ENCODE data around the gene KCTD16. TPM values are rescaled to one million over a fixed set of nuclear protein-coding genes. Genes with fewer than 3 reads are reported as not detected.

Gene KCTD16
- total RNA-seq, 1 experiment from 2014 or later, result 0.64 TPM

DNA sequence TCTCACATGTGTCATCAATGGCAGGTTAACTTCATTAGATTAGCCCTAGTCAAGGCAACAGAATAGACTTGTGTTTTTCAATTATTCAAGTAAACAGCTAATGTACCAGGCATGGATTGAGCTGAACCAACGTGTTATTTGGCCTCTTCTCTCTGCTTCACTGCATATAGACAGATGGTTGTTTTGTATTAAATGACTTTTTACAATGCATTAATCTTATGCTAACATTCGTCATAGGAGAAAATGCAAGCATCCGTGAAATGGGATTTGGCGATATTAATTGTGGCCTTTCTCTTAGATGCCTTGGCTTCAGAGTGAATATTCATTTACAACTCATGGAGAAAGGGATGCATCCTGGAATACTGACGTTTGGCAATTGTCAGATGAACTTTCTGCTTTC lies 208.0 kb downstream of the KCTD16 start:
- no TSS peak for BruUV-seq (replicated peaks)
- Histone ChIP-seq H3K9me2 (ENCODE audit: insufficient read depth) (no peaks in the 10 kb centered on the region), H3K79me2 (ENCODE audit: insufficient read depth, low read length) (no peaks in the 10 kb centered on the region), H4K20me1 (ENCODE audit: insufficient read depth) (no peaks in the 10 kb centered on the region), H3K4me3 (replicated peaks in 1 of 2; ENCODE audit: low read depth in 1 of 2, low read length in 2 of 2) (no peak overlapping the region), H3K4me1 (ENCODE audit: control insufficient read depth in 1 of 2, insufficient read depth in 2 of 2, low read length in 2 of 2) (no peaks in the 10 kb centered on the region), H3K27ac (ENCODE audit: low read depth, low read length) (no peak overlapping the region), H3K4me2 (ENCODE audit: low read length) (no peak overlapping the region), H3K9me3 (ENCODE audit: control insufficient read depth in 1 of 2, insufficient read depth in 1 of 2, low read depth in 1 of 2, low read length in 2 of 2) (no peaks in the 10 kb centered on the region), H3K9ac (ENCODE audit: low read length) (no peak overlapping the region), H2AFZ (ENCODE audit: low read depth, low read length, poor library complexity, severe bottlenecking) (no peak overlapping the region), H3K36me3 (ENCODE audit: control insufficient read depth in 1 of 2, insufficient read depth in 2 of 2, low read length in 2 of 2) (no peaks in the 10 kb centered on the region), H3K27me3 (ENCODE audit: insufficient read depth, low read length) (0 out of 2 replicates have a peak, but pooled peaks cover 3% of the 10 kb centered on the region)
- ChIA-PET CTCF (no interaction called here), POLR2A (no interaction called here), RAD21 (ENCODE audit: low non-redundant PET in 1 of 2, low total read pairs in 2 of 2, uncharacterized antibody in 2 of 2, unreplicated experiment in 2 of 2) (no interaction called here)
- intact Hi-C loops (cut with micrococcal nuclease), result no loop called here
- DNase-seq (ENCODE audit: low read depth, low spot score) (no peak), ATAC-seq (no peak)
- TF ChIP-seq, protein P1, sequence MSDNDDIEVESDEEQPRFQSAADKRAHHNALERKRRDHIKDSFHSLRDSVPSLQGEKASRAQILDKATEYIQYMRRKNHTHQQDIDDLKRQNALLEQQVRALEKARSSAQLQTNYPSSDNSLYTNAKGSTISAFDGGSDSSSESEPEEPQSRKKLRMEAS (IDR thresholded peaks at IDR 0.05), result no peak
- no peak for TF ChIP-seq REST (IDR thresholded peaks at IDR 0.05; ENCODE audit: low read depth)
- no peak for TF ChIP-seq SP1 (IDR thresholded peaks at IDR 0.05; ENCODE audit: low read depth)
- TF ChIP-seq EGR1 (IDR thresholded peaks at IDR 0.05; ENCODE audit: low read depth), result no peak
- TF ChIP-seq POLR2A (IDR thresholded peaks at IDR 0.05; ENCODE audit: borderline replicate concordance, extremely low read depth, insufficient read depth, insufficient read length), result no peak
- no peak for TF ChIP-seq FOSL1 (IDR thresholded peaks at IDR 0.05; ENCODE audit: low read depth)
- no peak for TF ChIP-seq ZNF274 (IDR thresholded peaks at IDR 0.05; ENCODE audit: low read depth, low read length)
- no peak for TF ChIP-seq RAD21 (IDR thresholded peaks at IDR 0.05; ENCODE audit: low read depth)
- no peak for TF ChIP-seq ELF1 (IDR thresholded peaks at IDR 0.05; ENCODE audit: borderline replicate concordance, low read depth)
- no peak for TF ChIP-seq POLR2AphosphoS5 (IDR thresholded peaks at IDR 0.05; ENCODE audit: low read depth, low read length)
- no peak for TF ChIP-seq CBX3 (IDR thresholded peaks at IDR 0.05; ENCODE audit: low read depth)

Data from HCT116 (cell line).